H9 (cell line): ENCODE measurements around the gene PLCL1. TPM values are rescaled to one million over a fixed set of nuclear protein-coding genes. Genes with fewer than 3 reads are reported as not detected.

Experiments used
- DNase-seq: peaks from one replicate; pipeline ENCODE4 v3.0.0-alpha.2; 2017
- H2AFZ ChIP-seq: one replicate; pipeline ENCODE4 v1.6.1; 2013; ENCODE audit warnings: mild to moderate bottlenecking, low read length, control low read depth, moderate library complexity
- H2AK5ac ChIP-seq: 2 replicates; pipeline ENCODE4 v1.6.1; 2013; ENCODE audit warnings: low read length, control low read depth, mixed read lengths; ENCODE audit not compliant: insufficient read length
- H2BK120ac ChIP-seq: one replicate; pipeline ENCODE4 v1.6.1; 2013; ENCODE audit warnings: low read depth, mild to moderate bottlenecking, low read length, control low read depth, inconsistent platforms; ENCODE audit not compliant: poor library complexity, severe bottlenecking
- H2BK12ac ChIP-seq: 2 replicates; pipeline ENCODE4 v1.6.1; 2013; ENCODE audit warnings: low read length, control low read depth, mixed read lengths, low read depth; ENCODE audit not compliant: insufficient read length
- H2BK15ac ChIP-seq: 2 replicates; pipeline ENCODE4 v1.6.1; 2013; ENCODE audit warnings: low read depth, low read length, control low read depth
- H2BK20ac ChIP-seq: one replicate; pipeline ENCODE4 v1.6.1; 2013; ENCODE audit warnings: low read depth, mild to moderate bottlenecking, low read length, control low read depth, inconsistent platforms; ENCODE audit not compliant: poor library complexity, severe bottlenecking
- H2BK5ac ChIP-seq: 2 replicates; pipeline ENCODE4 v1.6.1; 2013; ENCODE audit warnings: low read length, control low read depth, mixed read lengths; ENCODE audit not compliant: insufficient read length
- H3K14ac ChIP-seq: 2 replicates; pipeline ENCODE4 v1.6.1; 2013; ENCODE audit warnings: low read length, control low read depth; ENCODE audit not compliant: insufficient read depth
- H3K18ac ChIP-seq: 2 replicates; pipeline ENCODE4 v1.6.1; 2013; ENCODE audit warnings: low read depth, mild to moderate bottlenecking, mixed read lengths, low read length, control low read depth; ENCODE audit not compliant: insufficient read length
- H3K23ac ChIP-seq: 2 replicates; pipeline ENCODE4 v1.6.1; 2013; ENCODE audit warnings: low read length, control low read depth, mixed read lengths, low read depth; ENCODE audit not compliant: insufficient read length
- H3K23me2 ChIP-seq: 2 replicates; pipeline ENCODE4 v1.6.1; 2013; ENCODE audit warnings: low read depth, mild to moderate bottlenecking, mixed read lengths, low read length, control low read depth; ENCODE audit not compliant: insufficient read length, poor library complexity, severe bottlenecking
- H3K27ac ChIP-seq: 2 replicates; pipeline ENCODE4 v1.5.1; 2013; ENCODE audit warnings: low read length, control low read depth, mixed read lengths, low read depth; ENCODE audit not compliant: insufficient read length
- H3K27me3 ChIP-seq: 2 replicates; pipeline ENCODE4 v1.6.1; 2013; ENCODE audit warnings: low read length, control low read depth, inconsistent platforms; ENCODE audit not compliant: insufficient read depth
- H3K4ac ChIP-seq: 2 replicates; pipeline ENCODE4 v1.6.1; 2013; ENCODE audit warnings: low read depth, mild to moderate bottlenecking, control low read depth, inconsistent platforms, low read length, moderate library complexity
- H3K4me1 ChIP-seq: 2 replicates; pipeline ENCODE4 v1.6.1; 2013; ENCODE audit warnings: low read length, control low read depth, inconsistent platforms; ENCODE audit not compliant: insufficient read depth
- H3K4me2 ChIP-seq: 2 replicates; pipeline ENCODE4 v1.6.1; 2013; ENCODE audit warnings: low read length, control low read depth, mixed read lengths; ENCODE audit not compliant: insufficient read length, insufficient read depth
- H3K56ac ChIP-seq: 2 replicates; pipeline ENCODE4 v1.6.1; 2013; ENCODE audit warnings: low read depth, mild to moderate bottlenecking, mixed read lengths, low read length, control low read depth; ENCODE audit not compliant: insufficient read length
- H3K79me1 ChIP-seq: 2 replicates; pipeline ENCODE4 v1.6.1; 2013; ENCODE audit warnings: low read depth, mild to moderate bottlenecking, moderate library complexity, low read length, control low read depth, inconsistent platforms; ENCODE audit not compliant: insufficient read depth, poor library complexity, severe bottlenecking
- H3K79me2 ChIP-seq: 2 replicates; pipeline ENCODE4 v1.6.1; 2013; ENCODE audit warnings: low read length, control low read depth, inconsistent platforms; ENCODE audit not compliant: insufficient read depth
- H3K9ac ChIP-seq: 2 replicates; pipeline ENCODE4 v1.6.1; 2013; ENCODE audit warnings: low read length, control low read depth, mixed read lengths; ENCODE audit not compliant: insufficient read length; ENCODE audit errors: extremely low read depth
- H3K9me3 ChIP-seq: one replicate; pipeline ENCODE4 v1.6.1; 2013; ENCODE audit warnings: low read depth, low read length, inconsistent platforms; ENCODE audit not compliant: control insufficient read depth
- H3T11ph ChIP-seq: one replicate; pipeline ENCODE4 v1.6.1; 2013; ENCODE audit warnings: mild to moderate bottlenecking, low read length, control low read depth, inconsistent platforms
- H4K20me1 ChIP-seq: one replicate; pipeline ENCODE4 v1.6.1; 2013; ENCODE audit not compliant: control insufficient read depth, insufficient read length, insufficient read depth
- H4K5ac ChIP-seq: 2 replicates; pipeline ENCODE4 v1.6.1; 2013; ENCODE audit warnings: low read depth, mild to moderate bottlenecking, mixed read lengths, low read length, control low read depth; ENCODE audit not compliant: insufficient read length
- H4K8ac ChIP-seq: replicated peaks from 2 replicates; pipeline ENCODE4 v1.6.1; 2013; ENCODE audit warnings: low read length, control low read depth, mixed read lengths, low read depth; ENCODE audit not compliant: insufficient read length
- H4K91ac ChIP-seq: 2 replicates; pipeline ENCODE4 v1.6.1; 2013; ENCODE audit warnings: low read depth, mild to moderate bottlenecking, moderate library complexity, mixed read lengths, low read length, control low read depth; ENCODE audit not compliant: insufficient read length
- H3K27ac Mint-ChIP-seq, 3 experiments: 2 replicates in 2 of 3; 3 replicates in 1 of 3; pipeline ENCODE4 v1.8.0; 2020 to 2021; ENCODE audit warnings: mixed read lengths in 3 of 3, mild to moderate bottlenecking in 1 of 3, moderate library complexity in 1 of 3
- H3K27me3 Mint-ChIP-seq: 2 replicates; pipeline ENCODE4 v1.8.0; 2021; ENCODE audit warnings: low read depth, mild to moderate bottlenecking, moderate library complexity, mixed read lengths
- H3K36me3 Mint-ChIP-seq, 3 experiments: 2 replicates in 2 of 3; 3 replicates in 1 of 3; pipeline ENCODE4 v1.8.0; 2020 to 2021; ENCODE audit warnings: low read depth in 3 of 3, mixed read lengths in 3 of 3; ENCODE audit not compliant: insufficient read depth in 1 of 3
- H3K4me1 Mint-ChIP-seq, 2 experiments: 2 replicates each; pipeline ENCODE4 v1.8.0; 2020; ENCODE audit warnings: mixed read lengths in 2 of 2
- H3K4me3 Mint-ChIP-seq, 2 experiments: 2 replicates in 1 of 2; 3 replicates in 1 of 2; pipeline ENCODE4 v1.8.0; 2020 to 2021; ENCODE audit warnings: mild to moderate bottlenecking in 2 of 2, mixed read lengths in 2 of 2, moderate library complexity in 1 of 2
- H3K9me3 Mint-ChIP-seq, 2 experiments: 2 replicates in 1 of 2; 3 replicates in 1 of 2; pipeline ENCODE4 v1.8.0; 2020; ENCODE audit warnings: mild to moderate bottlenecking in 2 of 2, mixed read lengths in 2 of 2, moderate library complexity in 1 of 2
- WGBS: extraction: QIAGEN DNeasy Blood & Tissue Kit; methylation state at CpG from one replicate; pipeline ENCODE4 v1.1.7; 2013; ENCODE audit warnings: missing lambda C conversion rate, low lambda C conversion rate, mixed read lengths; ENCODE audit not compliant: insufficient read length; ENCODE audit errors: extremely low coverage; 5-methylcytosine and 5-hydroxymethylcytosine counted together
- total RNA-seq: library from RNA; stranded (reverse); gene quantifications from 2 replicates; pipeline ENCODE4 v1.2.1, GENCODE V29; 2021
- TF ChIP-seq, protein P1 (sequence below): fragments of 200-600 bp; sonication (generic); conservative IDR thresholded peaks from 3 replicates; pipeline ENCODE4 v1.8.0; 2021; ENCODE audit warnings: antibody characterized with exemption, mild to moderate bottlenecking

Gene PLCL1
- total RNA-seq, 1 experiment from 2014 or later = 0.04 TPM

DNA sequence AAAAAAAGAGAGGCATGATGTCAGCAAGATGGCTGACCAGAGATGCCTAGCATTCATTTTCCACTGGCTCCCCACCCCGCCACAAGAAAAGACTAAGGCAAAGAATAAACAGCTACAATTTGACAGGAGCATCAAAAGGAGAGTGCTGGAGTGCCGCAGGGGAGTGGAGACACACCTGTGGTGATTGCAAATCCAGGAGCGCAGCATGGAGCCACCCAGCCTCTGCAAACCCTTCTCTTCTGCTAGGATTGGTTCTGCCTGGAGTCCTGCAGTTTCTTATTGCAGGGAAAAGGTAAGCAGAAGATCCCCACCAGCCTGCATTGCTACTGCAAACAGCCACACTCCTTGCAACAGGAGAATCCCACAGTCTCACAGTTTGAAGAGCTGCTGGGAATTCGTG, 45.4 kb upstream of the PLCL1 start:
- Histone ChIP-seq H4K20me1 (no peaks in the 10 kb centered on the region), H4K91ac (no peak overlapping the region), H2BK15ac (no peak overlapping the region), H2BK5ac (no peak overlapping the region), H3K4me2 (no peak overlapping the region), H3T11ph (no peak overlapping the region), H2AFZ (no peak overlapping the region), H2BK12ac (no peak overlapping the region), H3K56ac (no peak overlapping the region), H2BK120ac (no peak overlapping the region), H4K5ac (no peak overlapping the region), H2BK20ac (no peak overlapping the region), H3K4ac (no peak overlapping the region), H3K4me1 (no peaks in the 10 kb centered on the region), H3K79me1 (no peaks in the 10 kb centered on the region), H3K23me2 (no peaks in the 10 kb centered on the region), H4K8ac (no peak overlapping the region), H3K14ac (no peak overlapping the region), H3K27me3 (no peaks in the 10 kb centered on the region), H3K18ac (no peak overlapping the region), H3K9ac (no peak overlapping the region), H3K9me3 (no peaks in the 10 kb centered on the region), H3K27ac (no peak overlapping the region), H3K79me2 (no peaks in the 10 kb centered on the region), H2AK5ac (no peak overlapping the region), H3K23ac (no peak overlapping the region)
- Mint-ChIP-seq H3K4me3 (no peak overlapping the region), H3K4me1 (peaks cover 3% of the 10 kb centered on the region in 2 experiments; a peak in 3 of 4 replicates), H3K9me3 (peaks cover 18 to 20% of the 10 kb centered on the region in 2 experiments), H3K27me3 (peaks cover 8% of the 10 kb centered on the region; the same call in 1 of the 2 replicates), H3K27ac (no peak overlapping the region), H3K36me3 (peaks cover 3 to 15% (median 4%) of the 10 kb centered on the region in 3 experiments; a peak in 4 of 7 replicates)
- no CpG with 5 or more reads among the region's 4 CpGs for WGBS
- no peak for DNase-seq
- TF ChIP-seq, protein P1, sequence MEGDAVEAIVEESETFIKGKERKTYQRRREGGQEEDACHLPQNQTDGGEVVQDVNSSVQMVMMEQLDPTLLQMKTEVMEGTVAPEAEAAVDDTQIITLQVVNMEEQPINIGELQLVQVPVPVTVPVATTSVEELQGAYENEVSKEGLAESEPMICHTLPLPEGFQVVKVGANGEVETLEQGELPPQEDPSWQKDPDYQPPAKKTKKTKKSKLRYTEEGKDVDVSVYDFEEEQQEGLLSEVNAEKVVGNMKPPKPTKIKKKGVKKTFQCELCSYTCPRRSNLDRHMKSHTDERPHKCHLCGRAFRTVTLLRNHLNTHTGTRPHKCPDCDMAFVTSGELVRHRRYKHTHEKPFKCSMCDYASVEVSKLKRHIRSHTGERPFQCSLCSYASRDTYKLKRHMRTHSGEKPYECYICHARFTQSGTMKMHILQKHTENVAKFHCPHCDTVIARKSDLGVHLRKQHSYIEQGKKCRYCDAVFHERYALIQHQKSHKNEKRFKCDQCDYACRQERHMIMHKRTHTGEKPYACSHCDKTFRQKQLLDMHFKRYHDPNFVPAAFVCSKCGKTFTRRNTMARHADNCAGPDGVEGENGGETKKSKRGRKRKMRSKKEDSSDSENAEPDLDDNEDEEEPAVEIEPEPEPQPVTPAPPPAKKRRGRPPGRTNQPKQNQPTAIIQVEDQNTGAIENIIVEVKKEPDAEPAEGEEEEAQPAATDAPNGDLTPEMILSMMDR = no peak
